ENCODE data around the gene DACT1. TPM values are rescaled to one million over a fixed set of nuclear protein-coding genes. Genes with fewer than 3 reads are reported as not detected.

Gene DACT1
- total RNA-seq, 2 donors from 2014 or later: 36.1 to 50.9 TPM

DNA sequence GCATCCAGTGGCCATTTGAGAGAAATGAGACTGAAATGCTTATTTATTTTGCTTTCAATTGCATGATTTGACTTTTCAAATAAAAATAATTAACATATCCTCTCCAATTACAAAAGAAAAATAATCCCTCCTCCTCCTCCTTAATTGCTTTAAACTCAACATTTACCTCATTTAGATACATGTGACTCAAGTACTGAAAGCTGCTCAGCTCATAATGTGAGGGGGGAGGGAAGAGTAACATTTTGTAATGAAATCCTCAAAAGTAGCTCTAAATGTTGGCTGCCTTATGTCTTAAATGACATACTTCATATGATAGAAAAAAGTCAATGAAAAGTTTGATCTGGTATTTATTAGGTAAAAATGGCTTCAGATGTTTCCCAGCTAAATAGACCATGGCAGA is 29.0 kb downstream of the DACT1 start:
- Histone ChIP-seq H3K4me1 (ENCODE audit: control insufficient read depth in 1 of 2, low read depth in 2 of 2) (peaks cover 0 to 5% of the 10 kb centered on the region in 2 donors), H3K9me3 (no peaks in the 10 kb centered on the region), H3K36me3 (no peaks in the 10 kb centered on the region), H3K27ac (no peak overlapping the region), H3K4me3 (no peak overlapping the region), H3K27me3 (replicated peaks; ENCODE audit: insufficient read depth) (no peaks in the 10 kb centered on the region)
- DNase-seq (ENCODE audit: low spot score) (no peak), ATAC-seq (ENCODE audit: insufficient number of reproducible peaks, low FRiP score, low read depth) (no peak)
- TF ChIP-seq, protein P1, sequence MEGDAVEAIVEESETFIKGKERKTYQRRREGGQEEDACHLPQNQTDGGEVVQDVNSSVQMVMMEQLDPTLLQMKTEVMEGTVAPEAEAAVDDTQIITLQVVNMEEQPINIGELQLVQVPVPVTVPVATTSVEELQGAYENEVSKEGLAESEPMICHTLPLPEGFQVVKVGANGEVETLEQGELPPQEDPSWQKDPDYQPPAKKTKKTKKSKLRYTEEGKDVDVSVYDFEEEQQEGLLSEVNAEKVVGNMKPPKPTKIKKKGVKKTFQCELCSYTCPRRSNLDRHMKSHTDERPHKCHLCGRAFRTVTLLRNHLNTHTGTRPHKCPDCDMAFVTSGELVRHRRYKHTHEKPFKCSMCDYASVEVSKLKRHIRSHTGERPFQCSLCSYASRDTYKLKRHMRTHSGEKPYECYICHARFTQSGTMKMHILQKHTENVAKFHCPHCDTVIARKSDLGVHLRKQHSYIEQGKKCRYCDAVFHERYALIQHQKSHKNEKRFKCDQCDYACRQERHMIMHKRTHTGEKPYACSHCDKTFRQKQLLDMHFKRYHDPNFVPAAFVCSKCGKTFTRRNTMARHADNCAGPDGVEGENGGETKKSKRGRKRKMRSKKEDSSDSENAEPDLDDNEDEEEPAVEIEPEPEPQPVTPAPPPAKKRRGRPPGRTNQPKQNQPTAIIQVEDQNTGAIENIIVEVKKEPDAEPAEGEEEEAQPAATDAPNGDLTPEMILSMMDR (IDR thresholded peaks at IDR 0.05): no peak

DNA sequence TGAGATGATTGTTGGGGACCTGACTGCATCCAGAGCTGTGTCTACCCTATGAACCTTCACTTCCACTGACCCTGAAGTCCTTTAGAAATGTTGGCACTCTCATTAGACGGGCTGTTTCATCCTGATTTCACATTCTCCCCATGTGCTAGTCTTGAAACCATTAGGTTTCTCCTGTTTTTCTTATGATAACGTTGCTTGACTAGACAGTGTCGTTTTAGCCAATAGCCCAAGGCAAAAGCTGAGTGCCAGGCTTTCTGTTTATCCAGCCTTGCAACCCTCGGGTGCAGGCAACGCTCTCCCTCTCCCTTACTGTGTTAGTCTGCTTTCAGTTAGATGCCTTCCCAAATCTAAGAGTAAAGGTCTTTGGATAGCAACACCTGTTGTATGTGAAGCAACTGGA is 30.1 kb downstream of the DACT1 start:
- H3K9me3 ChIP-seq: no peaks in the 10 kb centered on the region
- H3K4me3 ChIP-seq: no peak overlapping the region
- TF ChIP-seq, protein P1 (IDR thresholded peaks at IDR 0.05): no peak
- H3K27ac ChIP-seq: no peak overlapping the region
- H3K27me3 ChIP-seq (replicated peaks; ENCODE audit: insufficient read depth): no peaks in the 10 kb centered on the region
- no peak for DNase-seq (ENCODE audit: low spot score)
- no peaks in the 10 kb centered on the region for H3K36me3 ChIP-seq
- peaks cover 0 to 5% of the 10 kb centered on the region in 2 donors for H3K4me1 ChIP-seq (ENCODE audit: control insufficient read depth in 1 of 2, low read depth in 2 of 2)
- no peak for ATAC-seq (ENCODE audit: insufficient number of reproducible peaks, low FRiP score, low read depth)

DNA sequence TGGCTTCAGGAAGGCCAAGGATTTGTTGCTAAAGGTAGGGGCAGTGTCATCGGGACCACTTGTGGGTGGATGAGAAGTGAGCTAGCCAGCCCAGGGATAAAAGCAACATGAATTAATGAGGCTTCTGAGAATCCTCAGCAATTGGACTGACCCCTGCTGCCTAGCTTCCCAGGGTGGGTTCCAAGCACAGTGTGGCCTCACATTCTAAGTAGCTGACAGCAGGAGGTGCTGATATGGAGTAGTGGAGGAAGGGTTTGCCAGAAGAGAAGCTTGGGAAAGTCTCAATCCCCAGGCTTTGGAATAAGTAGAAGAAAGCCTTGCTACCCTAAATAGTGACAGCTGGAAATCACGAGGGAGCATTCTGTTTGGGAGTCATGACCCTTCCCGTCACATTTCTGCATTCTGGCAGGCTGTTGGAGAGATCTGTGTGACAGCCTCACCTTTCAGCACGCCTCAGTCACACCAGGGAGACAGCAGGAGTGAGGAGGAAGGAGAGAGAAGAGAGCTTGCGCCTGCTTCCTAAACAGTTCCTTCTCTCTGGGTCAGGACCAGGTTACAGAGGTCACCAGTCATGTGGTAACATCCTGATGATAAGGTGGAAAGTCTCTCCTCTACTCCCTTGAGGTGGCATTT is 31.2 kb downstream of the DACT1 start:
- Histone ChIP-seq H3K27me3 (replicated peaks; ENCODE audit: insufficient read depth) (no peaks in the 10 kb centered on the region), H3K27ac (no peak overlapping the region), H3K4me1 (ENCODE audit: control insufficient read depth in 1 of 2, low read depth in 2 of 2) (peaks cover 0 to 5% of the 10 kb centered on the region in 2 donors), H3K4me3 (no peak overlapping the region), H3K36me3 (no peaks in the 10 kb centered on the region), H3K9me3 (no peaks in the 10 kb centered on the region)
- DNase-seq (ENCODE audit: low spot score): no peak
- TF ChIP-seq, protein P1 (IDR thresholded peaks at IDR 0.05): no peak
- no peak for ATAC-seq (ENCODE audit: insufficient number of reproducible peaks, low FRiP score, low read depth)

DNA sequence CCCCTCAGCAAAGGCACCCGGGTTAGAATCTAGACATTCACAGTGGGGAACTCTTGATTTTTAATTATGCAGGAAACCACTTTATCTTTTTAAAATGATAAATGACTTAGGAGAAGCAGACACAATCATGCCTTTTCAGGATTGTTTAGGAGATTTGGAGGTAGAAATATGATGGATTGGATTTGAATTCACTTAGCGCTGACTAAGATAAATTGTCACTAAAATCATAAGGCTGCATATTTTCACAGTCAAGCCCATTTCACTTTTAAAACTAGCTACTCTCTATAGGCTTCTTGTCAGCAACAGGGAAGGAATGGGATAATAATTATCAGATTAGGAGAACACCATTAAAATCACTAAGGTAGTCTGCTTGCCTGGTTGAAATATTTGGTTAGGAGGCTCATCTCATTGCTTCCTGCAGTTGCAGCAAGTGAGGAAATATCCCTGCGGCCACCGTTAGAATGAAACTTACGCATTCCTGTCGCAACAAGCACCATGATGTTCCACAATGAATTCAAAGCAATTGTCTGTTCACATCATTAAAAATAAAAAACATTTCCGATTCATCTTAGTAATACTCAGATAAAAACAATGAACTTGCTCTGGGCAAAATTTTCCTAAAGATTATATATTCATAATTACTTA is 31.9 kb downstream of the DACT1 start:
- ATAC-seq (ENCODE audit: insufficient number of reproducible peaks, low FRiP score, low read depth) (no peak), DNase-seq (ENCODE audit: low spot score) (no peak)
- no peaks in the 10 kb centered on the region for H3K36me3 ChIP-seq
- no peaks in the 10 kb centered on the region for H3K9me3 ChIP-seq
- TF ChIP-seq, protein P1 (IDR thresholded peaks at IDR 0.05): no peak
- H3K27me3 ChIP-seq (replicated peaks; ENCODE audit: insufficient read depth): no peaks in the 10 kb centered on the region
- H3K27ac ChIP-seq: no peak overlapping the region
- H3K4me1 ChIP-seq (ENCODE audit: control insufficient read depth in 1 of 2, low read depth in 2 of 2): peaks cover 0 to 5% of the 10 kb centered on the region in 2 donors
- H3K4me3 ChIP-seq: no peak overlapping the region

DNA sequence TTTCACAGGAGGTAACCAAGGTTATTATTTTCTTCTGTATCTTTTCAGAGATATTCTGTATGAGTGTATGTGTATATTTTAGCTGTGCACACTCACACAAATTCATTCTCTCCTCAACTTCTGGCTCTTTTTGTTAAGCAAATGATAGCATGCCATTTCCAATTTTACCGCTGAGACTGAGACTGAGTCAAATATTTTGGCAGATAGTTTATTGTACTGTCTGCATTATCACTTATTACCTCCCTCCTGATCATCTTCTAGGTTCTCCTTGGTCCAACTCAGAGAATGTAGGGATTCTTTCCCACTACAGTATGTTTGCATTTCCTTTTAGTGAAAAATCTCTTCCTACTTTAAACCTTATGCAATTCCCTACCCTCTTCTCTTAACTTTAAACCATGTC is 33.3 kb downstream of the DACT1 start:
- Histone ChIP-seq H3K9me3 (no peaks in the 10 kb centered on the region), H3K27me3 (replicated peaks; ENCODE audit: insufficient read depth) (no peaks in the 10 kb centered on the region), H3K36me3 (no peaks in the 10 kb centered on the region), H3K4me1 (ENCODE audit: control insufficient read depth in 1 of 2, low read depth in 2 of 2) (peaks cover 0 to 5% of the 10 kb centered on the region in 2 donors), H3K4me3 (no peak overlapping the region), H3K27ac (no peak overlapping the region)
- DNase-seq (ENCODE audit: low spot score) (no peak), ATAC-seq (ENCODE audit: insufficient number of reproducible peaks, low FRiP score, low read depth) (no peak)
- TF ChIP-seq, protein P1 (IDR thresholded peaks at IDR 0.05): no peak
